Neural progenitor cell (in vitro differentiated cells): ENCODE data around the gene SLIT1. TPM values are rescaled to one million over a fixed set of nuclear protein-coding genes. Genes with fewer than 3 reads are reported as not detected.

Source experiments
- DNase-seq: peaks from one replicate; pipeline ENCODE4 v3.0.0-alpha.2; 2016; ENCODE audit warnings: low spot score
- H2AFZ ChIP-seq: fragments of 200-600 bp; sonication (generic); replicated peaks from 2 replicates; pipeline ENCODE4 v1.6.1; 2016; ENCODE audit warnings: antibody characterized with exemption
- H3F3A ChIP-seq: fragments of 200-600 bp; sonication (generic); 2 replicates; pipeline ENCODE4 v1.6.1; 2016; ENCODE audit warnings: antibody characterized with exemption, low read depth
- H3K27ac ChIP-seq: fragments of 200-600 bp; sonication (generic); 2 replicates; pipeline ENCODE4 v1.5.1; 2016; ENCODE audit warnings: mild to moderate bottlenecking
- H3K27me3 ChIP-seq: fragments of 200-600 bp; sonication (generic); 2 replicates; pipeline ENCODE4 v1.6.1; 2016; ENCODE audit warnings: mild to moderate bottlenecking, moderate library complexity
- H3K36me3 ChIP-seq: fragments of 200-600 bp; sonication (generic); 2 replicates; pipeline ENCODE4 v1.5.1; 2016
- H3K4me1 ChIP-seq: fragments of 200-600 bp; sonication (generic); 2 replicates; pipeline ENCODE4 v1.6.1; 2016; ENCODE audit warnings: mixed run types
- H3K4me2 ChIP-seq: fragments of 200-600 bp; sonication (generic); 2 replicates; pipeline ENCODE4 v1.6.1; 2016
- H3K4me3 ChIP-seq: fragments of 200-600 bp; sonication (generic); 2 replicates; pipeline ENCODE4 v1.5.1; 2016
- H3K79me2 ChIP-seq: fragments of 200-600 bp; sonication (generic); 2 replicates; pipeline ENCODE4 v1.6.1; 2016; ENCODE audit warnings: low read depth
- H3K9ac ChIP-seq: fragments of 200-600 bp; sonication (generic); 2 replicates; pipeline ENCODE4 v1.6.1; 2016
- H3K9me3 ChIP-seq: fragments of 200-600 bp; sonication (generic); 2 replicates; pipeline ENCODE4 v1.5.1; 2016; ENCODE audit warnings: low read depth
- H4K20me1 ChIP-seq: fragments of 200-600 bp; sonication (generic); 2 replicates; pipeline ENCODE4 v1.6.1; 2016; ENCODE audit warnings: low read depth
- H3K27ac Mint-ChIP-seq: 3 replicates; pipeline ENCODE4 v1.8.0; 2021; ENCODE audit warnings: mixed read lengths
- H3K27me3 Mint-ChIP-seq: 2 replicates; pipeline ENCODE4 v1.8.0; 2022; ENCODE audit warnings: low read depth, mild to moderate bottlenecking, inconsistent platforms, moderate library complexity, mixed read lengths; ENCODE audit not compliant: insufficient read depth
- H3K36me3 Mint-ChIP-seq: 3 replicates; pipeline ENCODE4 v1.8.0; 2021; ENCODE audit warnings: mixed read lengths
- H3K4me1 Mint-ChIP-seq: 3 replicates; pipeline ENCODE4 v1.8.0; 2021; ENCODE audit warnings: mixed read lengths
- H3K4me3 Mint-ChIP-seq: 3 replicates; pipeline ENCODE4 v1.8.0; 2021; ENCODE audit warnings: mild to moderate bottlenecking, moderate library complexity, mixed read lengths
- H3K9me3 Mint-ChIP-seq: 3 replicates; pipeline ENCODE4 v1.8.0; 2020; ENCODE audit warnings: mixed read lengths
- CTCF ChIP-seq: fragments of 200-600 bp; sonication (generic); IDR thresholded peaks from 2 replicates; pipeline ENCODE4 v1.5.1; 2017; ENCODE audit warnings: antibody characterized with exemption, mild to moderate bottlenecking
- EZH2 ChIP-seq: fragments of 200-600 bp; sonication (generic); IDR thresholded peaks from 2 replicates; pipeline ENCODE4 v1.6.1; 2017; ENCODE audit warnings: antibody characterized with exemption, mild to moderate bottlenecking, moderate library complexity
- EZH2phosphoT487 ChIP-seq: fragments of 200-600 bp; sonication (generic); IDR thresholded peaks from 2 replicates; pipeline ENCODE4 v1.6.1; 2017; ENCODE audit warnings: antibody characterized with exemption
- total RNA-seq: library from RNA; depleted of rRNA; stranded (reverse); fragments of >200 nt; gene quantifications from 2 replicates; pipeline ENCODE4 v1.2.3, GENCODE V29; 2015; ENCODE audit warnings: low replicate concordance

SLIT1 gene
- total RNA-seq, 1 donor from 2014 or later, result 0.92 TPM

- H3K9me3 Mint-ChIP-seq, result no peaks in the 10 kb centered on the region
- TF ChIP-seq CTCF, result peak; percentile 46
- no peak for TF ChIP-seq EZH2phosphoT487
- TF ChIP-seq EZH2, result no peak
- H3K4me1 ChIP-seq, result peaks cover 5% of the 10 kb centered on the region
- no peaks in the 10 kb centered on the region for H3K9me3 ChIP-seq
- H3K27me3 Mint-ChIP-seq, result peaks cover 21% of the 10 kb centered on the region
- no peak overlapping the region for H3K27ac ChIP-seq
- H2AFZ ChIP-seq, result no peak overlapping the region
- no peak overlapping the region for H3K27ac Mint-ChIP-seq
- no peaks in the 10 kb centered on the region for H3K36me3 ChIP-seq
- H4K20me1 ChIP-seq, result no peaks in the 10 kb centered on the region
- peaks cover 3% of the 10 kb centered on the region for H3K4me1 Mint-ChIP-seq
- no peak overlapping the region for H3K4me3 ChIP-seq
- no peak for DNase-seq
- H3F3A ChIP-seq, result no peaks in the 10 kb centered on the region
- no peaks in the 10 kb centered on the region for H3K36me3 Mint-ChIP-seq
- no peak overlapping the region for H3K4me2 ChIP-seq
- H3K9ac ChIP-seq, result no peak overlapping the region
- H3K4me3 Mint-ChIP-seq, result no peak overlapping the region
- H3K27me3 ChIP-seq, result no peaks in the 10 kb centered on the region
- no peaks in the 10 kb centered on the region for H3K79me2 ChIP-seq
These were observed 68.4 kb downstream of the SLIT1 start for GRCh38 chr10:97117372-97117771.

- no peaks in the 10 kb centered on the region for H3K36me3 Mint-ChIP-seq
- no peak overlapping the region for H3K27ac Mint-ChIP-seq
These were observed 69.1 kb downstream of the SLIT1 start for GRCh38 chr10:97116462-97117162.

GRCh38 chr10:97115846-97116245 is 69.9 kb downstream of the SLIT1 start:
- DNase-seq, result no peak
- H3K36me3 ChIP-seq, result no peaks in the 10 kb centered on the region
- Mint-ChIP-seq H3K27me3 (peaks cover 12% of the 10 kb centered on the region), H3K4me1 (peaks cover 3% of the 10 kb centered on the region), H3K27ac (no peak overlapping the region), H3K9me3 (no peaks in the 10 kb centered on the region), H3K4me3 (no peak overlapping the region), H3K36me3 (no peaks in the 10 kb centered on the region)
- H3K27me3 ChIP-seq, result no peaks in the 10 kb centered on the region
- no peak for TF ChIP-seq EZH2
- H2AFZ ChIP-seq, result no peak overlapping the region
- H3K27ac ChIP-seq, result no peak overlapping the region
- no peaks in the 10 kb centered on the region for H3K9me3 ChIP-seq
- no peak overlapping the region for H3K4me3 ChIP-seq
- H3F3A ChIP-seq, result no peaks in the 10 kb centered on the region
- H3K4me1 ChIP-seq, result peaks cover 5% of the 10 kb centered on the region
- H3K79me2 ChIP-seq, result no peaks in the 10 kb centered on the region
- no peaks in the 10 kb centered on the region for H4K20me1 ChIP-seq
- no peak overlapping the region for H3K4me2 ChIP-seq
- no peak overlapping the region for H3K9ac ChIP-seq

More at GRCh38 chr10:97116462-97117162, 69.1 kb downstream of the SLIT1 start:
- no peaks in the 10 kb centered on the region for H3K27me3 ChIP-seq
- H3K27ac ChIP-seq, result no peak overlapping the region
- H3K9me3 Mint-ChIP-seq, result no peaks in the 10 kb centered on the region
- no peaks in the 10 kb centered on the region for H3K9me3 ChIP-seq
- H2AFZ ChIP-seq, result no peak overlapping the region
- H3F3A ChIP-seq, result no peaks in the 10 kb centered on the region
- no peak overlapping the region for H3K9ac ChIP-seq
- no peaks in the 10 kb centered on the region for H4K20me1 ChIP-seq
- H3K4me1 ChIP-seq, result peaks cover 5% of the 10 kb centered on the region
- no peak overlapping the region for H3K4me3 ChIP-seq
- peaks cover 19% of the 10 kb centered on the region for H3K27me3 Mint-ChIP-seq
- H3K36me3 ChIP-seq, result no peaks in the 10 kb centered on the region
- TF ChIP-seq CTCF (no peak), EZH2 (no peak), EZH2phosphoT487 (no peak)
- no peak for DNase-seq
- no peak overlapping the region for H3K4me3 Mint-ChIP-seq
- H3K4me2 ChIP-seq, result no peak overlapping the region
- H3K79me2 ChIP-seq, result no peaks in the 10 kb centered on the region
- peaks cover 3% of the 10 kb centered on the region for H3K4me1 Mint-ChIP-seq

DNA sequence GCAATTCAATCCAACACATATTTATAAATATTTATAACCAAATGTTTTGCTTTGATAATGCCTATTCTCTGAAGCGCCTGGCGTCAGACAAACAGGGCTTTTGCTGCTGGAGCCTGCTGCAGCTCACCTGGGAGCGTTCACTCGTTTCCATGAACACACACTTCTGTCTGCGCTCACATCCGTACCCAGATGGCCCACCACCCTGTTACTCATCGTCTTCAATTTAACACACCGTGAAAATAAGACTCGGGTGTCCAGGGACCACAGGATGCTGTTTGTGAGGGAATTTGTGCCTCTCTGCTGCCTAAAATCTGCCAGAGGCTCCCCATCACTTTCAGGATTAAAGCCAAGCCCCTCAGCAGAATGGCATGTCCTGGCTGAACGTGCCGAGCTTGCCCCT is 74.1 kb downstream of the SLIT1 start:
- H3K4me3 ChIP-seq, result no peak overlapping the region
- no peak overlapping the region for H2AFZ ChIP-seq
- H3K36me3 ChIP-seq, result no peaks in the 10 kb centered on the region
- H3K4me2 ChIP-seq, result no peak overlapping the region
- Mint-ChIP-seq H3K4me1 (peaks cover 8% of the 10 kb centered on the region), H3K27ac (no peak overlapping the region), H3K36me3 (no peaks in the 10 kb centered on the region), H3K4me3 (no peak overlapping the region), H3K9me3 (no peaks in the 10 kb centered on the region), H3K27me3 (peaks cover 19% of the 10 kb centered on the region)
- H4K20me1 ChIP-seq, result no peaks in the 10 kb centered on the region
- no peaks in the 10 kb centered on the region for H3F3A ChIP-seq
- H3K79me2 ChIP-seq, result no peaks in the 10 kb centered on the region
- H3K27ac ChIP-seq, result no peak overlapping the region
- no peak for DNase-seq
- H3K27me3 ChIP-seq, result no peaks in the 10 kb centered on the region
- no peak overlapping the region for H3K9ac ChIP-seq
- TF ChIP-seq EZH2 (no peak), EZH2phosphoT487 (no peak), CTCF (no peak)
- peaks cover 9% of the 10 kb centered on the region for H3K4me1 ChIP-seq
- H3K9me3 ChIP-seq, result no peaks in the 10 kb centered on the region
